H1 (cell line): Measurements from ENCODE around the gene TLR5. TPM values are rescaled to one million over a fixed set of nuclear protein-coding genes. Genes with fewer than 3 reads are reported as not detected.

Experiments used
- ASH2L ChIP-seq: fragments of 200-600, 300-600 bp; sonication (generic); IDR thresholded peaks from one replicate; pipeline ENCODE4 v1.7.1; 2017; ENCODE audit warnings: low read length
- CBX5 ChIP-seq: fragments of 300-800, 300-1000 bp; sonication (generic); IDR thresholded peaks from 2 replicates; pipeline ENCODE4 v1.7.1; 2016; ENCODE audit warnings: antibody characterized with exemption, low read length, low read depth
- CEBPB ChIP-seq: IDR thresholded peaks from 2 replicates; pipeline ENCODE4 v1.6.1; 2012; ENCODE audit warnings: low read depth, low read length
- CHD1 ChIP-seq: IDR thresholded peaks from 2 replicates; pipeline ENCODE4 v1.6.1; 2012; ENCODE audit warnings: low read depth, low read length, improper control_type of control experiment
- CTBP2 ChIP-seq: IDR thresholded peaks from 2 replicates; pipeline ENCODE4 v1.7.0; 2011; ENCODE audit warnings: borderline replicate concordance, mild to moderate bottlenecking, moderate library complexity, mixed read lengths, low read length; ENCODE audit not compliant: insufficient read depth, insufficient read length
- EP300 ChIP-seq, 2 experiments: IDR thresholded peaks; 1 replicate in 1 of 2; 2 replicates in 1 of 2; pipeline ENCODE4 v1.6.1; 2011 to 2012; ENCODE audit warnings: low read depth in 2 of 2, low read length in 2 of 2, mild to moderate bottlenecking in 2 of 2, borderline replicate concordance in 1 of 2, inconsistent platforms in 1 of 2, moderate library complexity in 1 of 2
- FOSL1 ChIP-seq: IDR thresholded peaks from 2 replicates; pipeline ENCODE4 v1.6.1; 2011; ENCODE audit warnings: mild to moderate bottlenecking, low read depth, low read length, moderate library complexity; ENCODE audit not compliant: insufficient read depth
- GABPA ChIP-seq: IDR thresholded peaks from 2 replicates; pipeline ENCODE4 v1.6.1; 2011; ENCODE audit warnings: mild to moderate bottlenecking, low read length, moderate library complexity, borderline replicate concordance; ENCODE audit not compliant: insufficient read depth
- HDAC6 ChIP-seq: IDR thresholded peaks from one replicate; pipeline ENCODE4 v1.7.1; 2012; ENCODE audit warnings: low read depth, mild to moderate bottlenecking, inconsistent platforms, low read length, moderate library complexity
- JUND ChIP-seq: IDR thresholded peaks from 2 replicates; pipeline ENCODE4 v1.6.1; 2011; ENCODE audit warnings: mild to moderate bottlenecking, improper control_type of control experiment, low read length
- NRF1 ChIP-seq: IDR thresholded peaks from 2 replicates; pipeline ENCODE4 v1.6.1; 2011; ENCODE audit warnings: mild to moderate bottlenecking, low read depth, low read length, improper control_type of control experiment
- POLR2A ChIP-seq, 2 experiments: IDR thresholded peaks; 1 replicate in 1 of 2; 2 replicates in 1 of 2; pipeline ENCODE4 v1.6.1; 2011; ENCODE audit warnings: low read depth in 2 of 2, low read length in 2 of 2, mild to moderate bottlenecking in 2 of 2; ENCODE audit errors: control extremely low read depth in 1 of 2
- RBBP5 ChIP-seq: IDR thresholded peaks from 2 replicates; pipeline ENCODE4 v1.7.1; 2012; ENCODE audit warnings: low read depth, mild to moderate bottlenecking, inconsistent platforms, low read length, moderate library complexity, borderline replicate concordance
- SIRT6 ChIP-seq: IDR thresholded peaks from one replicate; pipeline ENCODE4 v1.7.1; 2012; ENCODE audit warnings: low read length, inconsistent platforms
- SP2 ChIP-seq: IDR thresholded peaks from 2 replicates; pipeline ENCODE4 v1.6.1; 2012; ENCODE audit warnings: mild to moderate bottlenecking, low read length, inconsistent platforms
- TAF1 ChIP-seq: IDR thresholded peaks from 2 replicates; pipeline ENCODE4 v1.6.1; 2011; ENCODE audit warnings: mild to moderate bottlenecking, low read depth, low read length
- TAF7 ChIP-seq: optimal IDR thresholded peaks from 2 replicates; pipeline ENCODE3; 2011; ENCODE audit warnings: low read depth, mild to moderate bottlenecking, inconsistent platforms, low read length, moderate library complexity, borderline replicate concordance
- YY1 ChIP-seq: IDR thresholded peaks from 2 replicates; pipeline ENCODE4 v1.6.1; 2011; ENCODE audit warnings: low read depth, mild to moderate bottlenecking, low read length
- polyA plus RNA-seq, 7 experiments: library from polyadenylated mRNA; depleted of rRNA in 3 of 7; stranded (reverse) in 5 of 7; unstranded in 2 of 7; fragments of >200 nt in 5 of 7; fragments of 200-250 nt in 2 of 7; gene quantifications; 1 replicate in 5 of 7; 2 replicates in 1 of 7; 4 replicates in 1 of 7; pipeline versions ENCODE4 v1.2.1 to v1.2.3, GENCODE V29; 2011 to 2013; ENCODE audit warnings: missing spikeins in 2 of 7, mixed read lengths in 2 of 7
- total RNA-seq: library from RNA; stranded (reverse); fragmentation: NEBNext Ultra II Directional; extraction: Animal tissue kit (Norgen Biotek cat#: 25700); gene quantifications from 2 replicates; pipeline ENCODE4 v1.2.1, GENCODE V29; 2021
- TF ChIP-seq, protein P1 (sequence below), 3 experiments: IDR thresholded peaks; 1 replicate in 2 of 3; 2 replicates in 1 of 3; pipeline versions ENCODE4 v1.5.1 to v1.6.1; 2011; ENCODE audit warnings: low read length in 3 of 3, mild to moderate bottlenecking in 3 of 3, inconsistent platforms in 2 of 3, low read depth in 1 of 3, moderate library complexity in 1 of 3; ENCODE audit not compliant: insufficient read depth in 1 of 3; ENCODE audit errors: control extremely low read depth in 1 of 3

TLR5 gene
- total and polyA plus RNA-seq, 2 of the 8 experiments (the other 6 are each of a cell fraction or from before 2014, with no cell fraction given): 0.35 to 0.74 TPM

GRCh38 chr1:223133824-223134435, 9.1 kb downstream of the TLR5 start (continued):
- TF ChIP-seq GABPA (0 out of 2 replicates have a peak, but pooled peaks have one; percentile 40), CHD1 (no peak), HDAC6 (no peak), SP2 (no peak), CBX5 (no peak), POLR2A (IDR thresholded peaks at IDR 0.05; ENCODE audit: control extremely low read depth in 1 of 2, low read depth in 2 of 2, low read length in 2 of 2) (peak in 1 of 2 experiments; percentile 61; a peak in 2 of 3 replicates), YY1 (peak; percentile 82), RBBP5 (peak; percentile 91; the same call in 1 of the 2 replicates), EP300 (IDR thresholded peaks at IDR 0.05; ENCODE audit: borderline replicate concordance in 1 of 2, low read depth in 2 of 2, low read length in 2 of 2) (peak in 1 of 2 experiments; percentile 42; a peak in 1 of 3 replicates), FOSL1 (no peak), JUND (no peak), SIRT6 (no peak), CTBP2 (peak; percentile 55), TAF7 (peak; percentile 42), NRF1 (no peak), CEBPB (peak; percentile 34; the same call in 1 of the 2 replicates), ASH2L (peak; percentile 96), TAF1 (peak; percentile 51; the same call in 1 of the 2 replicates)
- TF ChIP-seq, protein P1, sequence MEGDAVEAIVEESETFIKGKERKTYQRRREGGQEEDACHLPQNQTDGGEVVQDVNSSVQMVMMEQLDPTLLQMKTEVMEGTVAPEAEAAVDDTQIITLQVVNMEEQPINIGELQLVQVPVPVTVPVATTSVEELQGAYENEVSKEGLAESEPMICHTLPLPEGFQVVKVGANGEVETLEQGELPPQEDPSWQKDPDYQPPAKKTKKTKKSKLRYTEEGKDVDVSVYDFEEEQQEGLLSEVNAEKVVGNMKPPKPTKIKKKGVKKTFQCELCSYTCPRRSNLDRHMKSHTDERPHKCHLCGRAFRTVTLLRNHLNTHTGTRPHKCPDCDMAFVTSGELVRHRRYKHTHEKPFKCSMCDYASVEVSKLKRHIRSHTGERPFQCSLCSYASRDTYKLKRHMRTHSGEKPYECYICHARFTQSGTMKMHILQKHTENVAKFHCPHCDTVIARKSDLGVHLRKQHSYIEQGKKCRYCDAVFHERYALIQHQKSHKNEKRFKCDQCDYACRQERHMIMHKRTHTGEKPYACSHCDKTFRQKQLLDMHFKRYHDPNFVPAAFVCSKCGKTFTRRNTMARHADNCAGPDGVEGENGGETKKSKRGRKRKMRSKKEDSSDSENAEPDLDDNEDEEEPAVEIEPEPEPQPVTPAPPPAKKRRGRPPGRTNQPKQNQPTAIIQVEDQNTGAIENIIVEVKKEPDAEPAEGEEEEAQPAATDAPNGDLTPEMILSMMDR (IDR thresholded peaks at IDR 0.05; ENCODE audit: control extremely low read depth in 1 of 3, insufficient read depth in 1 of 3, low read depth in 1 of 3, low read length in 3 of 3): peak; percentile 88 to 93 (median 88)
